Brain microvascular endothelial cell (primary cell): ENCODE measurements around the gene DHRS12.

ENCODE experiments used
- DNase-seq: peaks from one replicate; pipeline ENCODE4 v3.0.0-alpha.2; 2020
- H3K27ac ChIP-seq: fragments of 250-450 bp; sonication (Bioruptor Pico); 2 replicates; pipeline ENCODE4 v1.5.1; 2020; ENCODE audit warnings: mild to moderate bottlenecking, moderate library complexity
- H3K27me3 ChIP-seq: fragments of 250-450 bp; sonication (Bioruptor Pico); replicated peaks from 2 replicates; pipeline ENCODE4 v1.5.1; 2020; ENCODE audit warnings: mild to moderate bottlenecking
- H3K36me3 ChIP-seq: fragments of 250-450 bp; sonication (Bioruptor Pico); replicated peaks from 2 replicates; pipeline ENCODE4 v1.5.1; 2020; ENCODE audit warnings: mild to moderate bottlenecking
- H3K4me3 ChIP-seq: 2 replicates; pipeline ENCODE4 v1.5.1; 2011; ENCODE audit warnings: low read depth, mild to moderate bottlenecking, control low read depth, low read length, moderate library complexity
- in situ Hi-C: cut with HindIII; loops from 2 replicates; pipeline ENCODE4 v1.10.0; 2017; ENCODE audit warnings: low sequenced_read_pairs, low pct_ligation_motif_present
- TF ChIP-seq, protein P1 (sequence below): IDR thresholded peaks from 2 replicates; pipeline ENCODE4 v1.5.1; 2011; ENCODE audit warnings: low read depth, mild to moderate bottlenecking, moderate library complexity, low read length, control low read depth, inconsistent platforms; ENCODE audit errors: missing control alignments

Gene DHRS12

DNA sequence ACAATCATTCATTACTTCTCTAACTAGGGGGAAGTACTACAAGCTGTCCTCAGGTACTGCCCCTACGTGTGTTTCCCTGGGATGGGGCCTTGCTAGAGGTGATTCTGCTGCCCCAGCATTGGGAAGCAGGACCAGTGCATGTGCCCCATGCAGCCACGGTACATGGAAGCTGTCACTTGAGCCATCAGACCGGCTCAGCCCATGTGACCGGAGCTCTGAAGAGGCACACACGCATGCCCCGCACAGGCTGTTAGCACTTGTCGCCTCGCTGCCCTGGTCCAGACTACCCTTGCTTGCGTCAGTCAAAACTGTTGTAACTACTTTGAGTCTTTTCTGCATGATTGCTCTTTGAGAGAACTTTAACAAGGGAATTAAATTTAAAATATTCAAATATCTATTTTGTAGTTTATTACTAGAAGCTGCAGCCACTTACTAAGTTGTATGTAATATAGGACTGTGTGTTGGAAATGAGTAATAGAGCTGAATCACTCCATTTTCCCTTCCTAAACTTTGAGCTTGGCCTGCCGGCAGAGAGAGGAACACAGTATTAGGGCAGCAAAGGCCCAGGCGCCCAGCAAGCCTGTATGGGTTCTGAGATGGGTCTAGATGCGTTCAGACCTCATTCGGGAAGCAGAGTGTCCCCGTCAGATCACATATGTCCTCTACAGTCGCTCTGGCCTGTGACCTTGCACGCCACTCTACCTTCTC is 42.2 kb downstream of the DHRS12 start:
- H3K4me3 ChIP-seq, result no peak overlapping the region
- DNase-seq, result no peak
- TF ChIP-seq, protein P1, sequence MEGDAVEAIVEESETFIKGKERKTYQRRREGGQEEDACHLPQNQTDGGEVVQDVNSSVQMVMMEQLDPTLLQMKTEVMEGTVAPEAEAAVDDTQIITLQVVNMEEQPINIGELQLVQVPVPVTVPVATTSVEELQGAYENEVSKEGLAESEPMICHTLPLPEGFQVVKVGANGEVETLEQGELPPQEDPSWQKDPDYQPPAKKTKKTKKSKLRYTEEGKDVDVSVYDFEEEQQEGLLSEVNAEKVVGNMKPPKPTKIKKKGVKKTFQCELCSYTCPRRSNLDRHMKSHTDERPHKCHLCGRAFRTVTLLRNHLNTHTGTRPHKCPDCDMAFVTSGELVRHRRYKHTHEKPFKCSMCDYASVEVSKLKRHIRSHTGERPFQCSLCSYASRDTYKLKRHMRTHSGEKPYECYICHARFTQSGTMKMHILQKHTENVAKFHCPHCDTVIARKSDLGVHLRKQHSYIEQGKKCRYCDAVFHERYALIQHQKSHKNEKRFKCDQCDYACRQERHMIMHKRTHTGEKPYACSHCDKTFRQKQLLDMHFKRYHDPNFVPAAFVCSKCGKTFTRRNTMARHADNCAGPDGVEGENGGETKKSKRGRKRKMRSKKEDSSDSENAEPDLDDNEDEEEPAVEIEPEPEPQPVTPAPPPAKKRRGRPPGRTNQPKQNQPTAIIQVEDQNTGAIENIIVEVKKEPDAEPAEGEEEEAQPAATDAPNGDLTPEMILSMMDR, result no peak
- in situ Hi-C loops, result no loop called here
- peaks cover 13% of the 10 kb centered on the region for H3K36me3 ChIP-seq
- H3K27me3 ChIP-seq, result no peaks in the 10 kb centered on the region
- H3K27ac ChIP-seq, result no peak overlapping the region

DNA sequence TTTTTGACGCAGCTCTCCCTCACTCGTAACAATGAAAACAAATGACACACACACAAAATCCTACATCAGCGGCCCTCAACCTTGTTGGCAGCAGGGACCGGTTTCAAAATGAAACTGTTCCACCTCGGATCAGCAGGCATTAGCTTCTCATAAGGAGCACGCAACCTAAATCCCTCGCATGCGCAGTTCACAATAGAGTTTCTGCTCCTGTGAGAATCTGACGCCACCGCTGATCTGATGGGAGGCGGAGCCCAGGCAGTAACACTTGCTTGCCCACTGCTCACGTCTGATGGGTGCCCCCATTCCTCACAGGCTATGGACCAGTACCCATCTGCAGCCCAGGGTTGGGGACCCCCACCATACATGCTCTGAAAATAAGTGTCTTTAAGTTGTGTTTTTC is 43.4 kb downstream of the DHRS12 start:
- in situ Hi-C loops, result no loop called here
- H3K4me3 ChIP-seq, result no peak overlapping the region
- H3K27ac ChIP-seq, result no peak overlapping the region
- TF ChIP-seq, protein P1, result no peak
- peaks cover 18% of the 10 kb centered on the region for H3K36me3 ChIP-seq
- DNase-seq, result no peak
- H3K27me3 ChIP-seq, result no peaks in the 10 kb centered on the region

DNA sequence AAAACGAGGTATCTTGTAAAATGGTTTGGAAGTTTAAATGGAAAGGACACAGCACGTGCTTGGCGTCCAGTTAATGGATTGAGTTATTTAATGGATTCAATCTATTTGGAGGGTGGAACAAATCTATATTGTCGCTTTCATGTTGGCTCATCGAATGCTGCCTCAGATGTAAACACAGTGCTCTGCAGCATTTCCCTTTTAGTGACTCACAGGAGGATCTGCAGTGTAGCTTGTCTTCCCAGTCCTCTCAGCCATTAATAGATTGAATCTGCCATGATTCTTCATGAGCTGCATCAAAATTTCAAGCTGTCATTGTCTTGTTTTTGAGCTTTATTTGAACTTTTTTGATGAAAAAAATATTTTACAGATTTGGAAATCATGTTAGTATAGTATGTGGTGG is 44.7 kb downstream of the DHRS12 start:
- Histone ChIP-seq H3K4me3 (no peak overlapping the region), H3K36me3 (peaks cover 23% of the 10 kb centered on the region), H3K27me3 (no peaks in the 10 kb centered on the region), H3K27ac (no peak overlapping the region)
- TF ChIP-seq, protein P1, result no peak
- DNase-seq, result peak; percentile 22
- in situ Hi-C loops, result no loop called here

DNA sequence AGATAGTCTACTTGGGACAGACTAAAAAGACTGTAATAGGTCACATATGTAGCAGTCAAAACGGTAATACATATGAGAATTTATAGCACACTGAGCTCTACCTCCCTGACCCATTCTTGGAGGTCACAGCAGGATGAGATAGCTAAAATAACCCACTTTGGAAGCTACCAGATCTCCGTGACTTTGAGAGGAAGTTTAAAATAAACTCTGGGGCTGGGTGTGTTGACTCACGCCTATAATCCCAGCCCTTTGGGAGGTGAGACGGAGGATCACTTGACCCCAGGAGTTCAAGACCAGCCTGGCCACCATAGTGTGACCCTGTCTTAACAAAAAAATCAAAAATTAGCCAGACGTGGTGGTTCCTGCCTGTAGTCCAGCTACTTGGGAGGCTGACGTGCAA is 45.3 kb downstream of the DHRS12 start:
- in situ Hi-C loops, result no loop called here
- DNase-seq, result no peak
- H3K27me3 ChIP-seq, result no peaks in the 10 kb centered on the region
- no peak overlapping the region for H3K27ac ChIP-seq
- TF ChIP-seq, protein P1, result no peak
- no peak overlapping the region for H3K4me3 ChIP-seq
- peaks cover 23% of the 10 kb centered on the region for H3K36me3 ChIP-seq

DNA sequence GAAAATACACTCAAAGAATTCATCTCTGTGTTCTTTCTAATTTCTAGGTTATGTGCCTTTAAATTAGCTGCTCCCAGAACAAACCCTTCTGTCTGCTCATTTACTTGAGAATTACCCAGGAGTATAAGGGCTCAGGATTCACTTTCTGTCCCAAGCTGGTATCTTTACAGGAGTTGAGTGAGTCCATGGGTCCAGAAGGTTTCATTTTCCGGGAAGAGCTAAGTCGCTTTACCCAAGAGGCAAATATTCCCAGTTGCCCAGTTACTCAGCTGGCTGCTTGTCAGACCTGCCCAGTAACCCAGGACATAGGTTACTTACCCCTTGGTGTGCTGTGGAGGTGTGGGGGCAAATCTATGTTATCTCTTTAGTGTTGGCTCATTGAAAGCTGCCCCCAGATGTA is 47.3 kb downstream of the DHRS12 start:
- H3K27me3 ChIP-seq, result no peaks in the 10 kb centered on the region
- TF ChIP-seq, protein P1, result no peak
- no peak for DNase-seq
- H3K36me3 ChIP-seq, result peaks cover 27% of the 10 kb centered on the region
- in situ Hi-C loops, result no loop called here
- H3K27ac ChIP-seq, result no peak overlapping the region
- no peak overlapping the region for H3K4me3 ChIP-seq
